Measurements from ENCODE around the gene CFAP99. TPM values are rescaled to one million over a fixed set of nuclear protein-coding genes. Genes with fewer than 3 reads are reported as not detected.

Gene CFAP99
- total and polyA plus RNA-seq, 2 of the 8 experiments (the other 6 are each of a cell fraction or from before 2014, with no cell fraction given) = not detected

GRCh38 chr4:2507259-2507658 lies 88.5 kb downstream of the CFAP99 start:
- H3K79me1 ChIP-seq (ENCODE audit: low read depth, low read length) = peaks cover 18% of the 10 kb centered on the region
- no peak overlapping the region for H3K27ac ChIP-seq (ENCODE audit: low read depth, low read length)
- POLR2A ChIA-PET (ENCODE audit: partially characterized antibody) = interaction anchor here (1.2 to 1.9 kb wide), 3 partner anchors 9 to 30 kb away, joined by 3 to 6 read pairs (median 3); no protein-coding TSS in a partner anchor
- H4K91ac ChIP-seq (replicated peaks; ENCODE audit: insufficient read length, low read length) = no peak overlapping the region
- H2BK20ac ChIP-seq (ENCODE audit: low read length) = no peak overlapping the region
- TF ChIP-seq ZNF274 (IDR thresholded peaks at IDR 0.05; ENCODE audit: borderline replicate concordance, extremely low read depth, low read length) (no peak), CTBP2 (IDR thresholded peaks at IDR 0.05; ENCODE audit: borderline replicate concordance, insufficient read depth, insufficient read length, low read length) (no peak), KDM5A (IDR thresholded peaks at IDR 0.05; ENCODE audit: low read length) (no peak), ATF2 (IDR thresholded peaks at IDR 0.05; ENCODE audit: low read length) (no peak), RFX5 (IDR thresholded peaks at IDR 0.05; ENCODE audit: borderline replicate concordance, low read depth, low read length) (no peak), MAFK (IDR thresholded peaks at IDR 0.05; ENCODE audit: low read depth, low read length) (no peak), CEBPB (IDR thresholded peaks at IDR 0.05; ENCODE audit: low read depth, low read length) (no peak), SIRT6 (IDR thresholded peaks at IDR 0.05; ENCODE audit: low read length) (no peak), TBP (IDR thresholded peaks at IDR 0.05; ENCODE audit: low read depth, low read length) (no peak), GTF2F1 (IDR thresholded peaks at IDR 0.05; ENCODE audit: borderline replicate concordance, low read depth, low read length) (no peak)
- H2BK12ac ChIP-seq (ENCODE audit: low read depth, low read length) = no peak overlapping the region
- H3K56ac ChIP-seq (replicated peaks; ENCODE audit: insufficient read length, low read depth, low read length) = no peak overlapping the region
- H3K79me2 ChIP-seq (ENCODE audit: control insufficient read depth in 1 of 2, insufficient read depth in 2 of 2, low read length in 2 of 2) = peaks cover 2 to 20% of the 10 kb centered on the region in 2 experiments; a peak in 3 of 4 replicates
- H3K27me3 ChIP-seq (replicated peaks in 1 of 4; ENCODE audit: control insufficient read depth in 3 of 4, extremely low read depth in 1 of 4, insufficient read depth in 3 of 4, low read length in 3 of 4) = no peaks in the 10 kb centered on the region
- H3K23me2 ChIP-seq (ENCODE audit: low read depth, low read length) = no peaks in the 10 kb centered on the region; the same call in 1 of the 2 replicates
- no peak overlapping the region for H3K23ac ChIP-seq (ENCODE audit: insufficient read length)
- no peak overlapping the region for H2BK15ac ChIP-seq (ENCODE audit: low read length)
- no peak overlapping the region for H3K14ac ChIP-seq (ENCODE audit: insufficient read length)
- H2BK5ac ChIP-seq (ENCODE audit: low read depth, low read length) = no peak overlapping the region; the same call in 1 of the 2 replicates
- no peak overlapping the region for H2AFZ ChIP-seq (ENCODE audit: low read length)
- no peaks in the 10 kb centered on the region for H3K4me1 ChIP-seq (replicated peaks in 1 of 4; ENCODE audit: control insufficient read depth in 3 of 4, insufficient read depth in 4 of 4, low read length in 3 of 4)
- DNase-seq (ENCODE audit: low read depth in 1 of 2, low spot score in 2 of 2) (no peak), FAIRE-seq (no peak)
- no peak overlapping the region for H2AK5ac ChIP-seq (ENCODE audit: low read depth, low read length)
- H3K36me3 ChIP-seq (ENCODE audit: control insufficient read depth in 2 of 4, insufficient read depth in 4 of 4, low read length in 3 of 4) = peaks cover 11 to 65% (median 34%) of the 10 kb centered on the region in 4 experiments
- WGBS, 2 experiments (ENCODE audit: extremely low coverage in 1 of 2, insufficient coverage in 1 of 2, insufficient read length in 1 of 2, insufficient replicate concordance in 2 of 2, low coverage in 1 of 2, low lambda C conversion rate in 2 of 2, missing lambda C conversion rate in 1 of 2) = 94% methylated on average over 4 of the region's 4 CpGs; no CpG with 5 or more reads in 1 of the 2 experiments
- no peak overlapping the region for H2BK120ac ChIP-seq (replicated peaks; ENCODE audit: low read depth, low read length)
- CTCF ChIA-PET (ENCODE audit: partially characterized antibody) = interaction anchor here (0.8 to 1.5 kb wide), 4 partner anchors 9 to 221 kb away, joined by 3 to 5 read pairs (median 3); no protein-coding TSS in a partner anchor
- peaks cover 9 to 17% of the 10 kb centered on the region in 2 experiments for H4K20me1 ChIP-seq (replicated peaks in 1 of 2; ENCODE audit: control insufficient read depth in 1 of 2, insufficient read depth in 2 of 2, low read length in 2 of 2)
- no peak overlapping the region for H4K5ac ChIP-seq (ENCODE audit: insufficient read length, low read depth, low read length)
- H3K4me3 ChIP-seq (ENCODE audit: extremely low read depth in 1 of 4, insufficient read depth in 2 of 4, low read depth in 3 of 4, low read length in 4 of 4) = no peak overlapping the region
- H3K4me2 ChIP-seq (ENCODE audit: insufficient read depth in 1 of 2, low read depth in 2 of 2, low read length in 2 of 2) = no peak overlapping the region
- no peak overlapping the region for H3K4ac ChIP-seq (replicated peaks; ENCODE audit: insufficient read length, low read depth, low read length)
- no peaks in the 10 kb centered on the region for H3K9me3 ChIP-seq (ENCODE audit: insufficient read depth in 2 of 2, low read depth in 1 of 2, low read length in 1 of 2)
- no peak overlapping the region; a peak in 1 of 7 replicates for H3K9ac ChIP-seq (replicated peaks in 1 of 4; ENCODE audit: extremely low read depth in 1 of 4, low read depth in 3 of 4, low read length in 3 of 4)
- no peak overlapping the region for H3K18ac ChIP-seq (ENCODE audit: extremely low read depth, low read length)
- H4K8ac ChIP-seq (ENCODE audit: extremely low read depth, insufficient read depth, low read length) = no peak overlapping the region

Measured in H1 (cell line).